ENCODE data around the gene CFAP69. TPM values are rescaled to one million over a fixed set of nuclear protein-coding genes. Genes with fewer than 3 reads are reported as not detected.

CFAP69 gene
- total RNA-seq, 1 experiment from 2014 or later = 2.4 TPM

GRCh38 chr7:90262438-90262837 is 17.5 kb downstream of the CFAP69 start:
- Histone ChIP-seq H3K4me3 (ENCODE audit: low read depth, low read length, poor library complexity, severe bottlenecking) (no peak overlapping the region), H3K9me3 (ENCODE audit: low read depth, low read length, poor library complexity, severe bottlenecking) (no peaks in the 10 kb centered on the region), H3K27me3 (replicated peaks; ENCODE audit: insufficient read depth, low read depth, low read length, poor library complexity) (no peaks in the 10 kb centered on the region), H3K4me1 (ENCODE audit: insufficient read depth, low read length, poor library complexity, severe bottlenecking) (peaks cover 33% of the 10 kb centered on the region), H3K27ac (ENCODE audit: low read depth, low read length, poor library complexity, severe bottlenecking) (peak overlapping the region; percentile 2), H3K36me3 (ENCODE audit: insufficient read depth, low read length, poor library complexity, severe bottlenecking) (no peaks in the 10 kb centered on the region)
- intact Hi-C loops (cut with micrococcal nuclease; ENCODE audit: unreplicated experiment) = loop anchor here (1.0 to 5.0 kb wide), 2 partner anchors 50 to 108 kb away; partner anchors contain the start of genes STEAP1 and STEAP2
- ChIA-PET CTCF (no interaction called here), POLR2A (ENCODE audit: low non-redundant PET) (no interaction called here)
- TF ChIP-seq, protein P1, sequence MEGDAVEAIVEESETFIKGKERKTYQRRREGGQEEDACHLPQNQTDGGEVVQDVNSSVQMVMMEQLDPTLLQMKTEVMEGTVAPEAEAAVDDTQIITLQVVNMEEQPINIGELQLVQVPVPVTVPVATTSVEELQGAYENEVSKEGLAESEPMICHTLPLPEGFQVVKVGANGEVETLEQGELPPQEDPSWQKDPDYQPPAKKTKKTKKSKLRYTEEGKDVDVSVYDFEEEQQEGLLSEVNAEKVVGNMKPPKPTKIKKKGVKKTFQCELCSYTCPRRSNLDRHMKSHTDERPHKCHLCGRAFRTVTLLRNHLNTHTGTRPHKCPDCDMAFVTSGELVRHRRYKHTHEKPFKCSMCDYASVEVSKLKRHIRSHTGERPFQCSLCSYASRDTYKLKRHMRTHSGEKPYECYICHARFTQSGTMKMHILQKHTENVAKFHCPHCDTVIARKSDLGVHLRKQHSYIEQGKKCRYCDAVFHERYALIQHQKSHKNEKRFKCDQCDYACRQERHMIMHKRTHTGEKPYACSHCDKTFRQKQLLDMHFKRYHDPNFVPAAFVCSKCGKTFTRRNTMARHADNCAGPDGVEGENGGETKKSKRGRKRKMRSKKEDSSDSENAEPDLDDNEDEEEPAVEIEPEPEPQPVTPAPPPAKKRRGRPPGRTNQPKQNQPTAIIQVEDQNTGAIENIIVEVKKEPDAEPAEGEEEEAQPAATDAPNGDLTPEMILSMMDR (conservative IDR thresholded peaks at IDR 0.05; ENCODE audit: low read depth, low read length) = peak; percentile 64
- no peak for TF ChIP-seq EZH2 (IDR thresholded peaks at IDR 0.05; ENCODE audit: borderline replicate concordance, low read depth, low read length, poor library complexity, severe bottlenecking)
- no TSS peak for BruUV-seq (replicated peaks)
- DNase-seq (ENCODE audit: low spot score) = peak; percentile 65

- intact Hi-C loops (cut with micrococcal nuclease; ENCODE audit: unreplicated experiment) = loop anchor here (5.0 kb wide), 1 partner anchor 145 kb away; no protein-coding TSS in a partner anchor
- POLR2A ChIA-PET (ENCODE audit: low non-redundant PET) = no interaction called here
- Histone ChIP-seq H3K4me1 (ENCODE audit: insufficient read depth, low read length, poor library complexity, severe bottlenecking) (peaks cover 32% of the 10 kb centered on the region), H3K27ac (ENCODE audit: low read depth, low read length, poor library complexity, severe bottlenecking) (peak overlapping the region; percentile 57), H3K9me3 (ENCODE audit: low read depth, low read length, poor library complexity, severe bottlenecking) (no peaks in the 10 kb centered on the region), H3K4me3 (ENCODE audit: low read depth, low read length, poor library complexity, severe bottlenecking) (peak overlapping the region; percentile 12), H3K27me3 (replicated peaks; ENCODE audit: insufficient read depth, low read depth, low read length, poor library complexity) (no peaks in the 10 kb centered on the region), H3K36me3 (ENCODE audit: insufficient read depth, low read length, poor library complexity, severe bottlenecking) (no peaks in the 10 kb centered on the region)
- BruUV-seq (replicated peaks) = no TSS peak
- TF ChIP-seq, protein P1 (conservative IDR thresholded peaks at IDR 0.05; ENCODE audit: low read depth, low read length) = no peak
- TF ChIP-seq EZH2 (IDR thresholded peaks at IDR 0.05; ENCODE audit: borderline replicate concordance, low read depth, low read length, poor library complexity, severe bottlenecking) = no peak
- peak; percentile 33 for DNase-seq (ENCODE audit: low spot score)
- CTCF ChIA-PET = no interaction called here
Measured at GRCh38 chr7:90266808-90267207, 21.8 kb downstream of the CFAP69 start.

GRCh38 chr7:90267263-90267858 is 22.4 kb downstream of the CFAP69 start:
- peak overlapping the region; percentile 12 for H3K4me3 ChIP-seq (ENCODE audit: low read depth, low read length, poor library complexity, severe bottlenecking)
- TF ChIP-seq, protein P1 (conservative IDR thresholded peaks at IDR 0.05; ENCODE audit: low read depth, low read length) = no peak
- no peak for TF ChIP-seq EZH2 (IDR thresholded peaks at IDR 0.05; ENCODE audit: borderline replicate concordance, low read depth, low read length, poor library complexity, severe bottlenecking)
- POLR2A ChIA-PET (ENCODE audit: low non-redundant PET) = no interaction called here
- peak overlapping the region; percentile 57 for H3K27ac ChIP-seq (ENCODE audit: low read depth, low read length, poor library complexity, severe bottlenecking)
- H3K27me3 ChIP-seq (replicated peaks; ENCODE audit: insufficient read depth, low read depth, low read length, poor library complexity) = no peaks in the 10 kb centered on the region
- BruUV-seq (replicated peaks) = no TSS peak
- intact Hi-C loops (cut with micrococcal nuclease; ENCODE audit: unreplicated experiment) = loop anchor here (5.0 kb wide), 1 partner anchor 145 kb away; no protein-coding TSS in a partner anchor
- CTCF ChIA-PET = no interaction called here
- no peaks in the 10 kb centered on the region for H3K36me3 ChIP-seq (ENCODE audit: insufficient read depth, low read length, poor library complexity, severe bottlenecking)
- H3K9me3 ChIP-seq (ENCODE audit: low read depth, low read length, poor library complexity, severe bottlenecking) = no peaks in the 10 kb centered on the region
- peak; percentile 32 for DNase-seq (ENCODE audit: low spot score)
- H3K4me1 ChIP-seq (ENCODE audit: insufficient read depth, low read length, poor library complexity, severe bottlenecking) = peaks cover 30% of the 10 kb centered on the region
